ENCODE data around the gene COG4.

The COG4 gene

GRCh38 chr16:70478169-70478568 is 45.2 kb downstream of the COG4 start:
- Mint-ChIP-seq H3K9me3 (ENCODE audit: low read depth) (no peaks in the 10 kb centered on the region), H3K27me3 (no peaks in the 10 kb centered on the region), H3K4me1 (ENCODE audit: low read depth) (peaks cover 10% of the 10 kb centered on the region), H3K27ac (peak overlapping the region; percentile 88), H3K36me3 (no peaks in the 10 kb centered on the region), H3K4me3 (no peak overlapping the region)

DNA sequence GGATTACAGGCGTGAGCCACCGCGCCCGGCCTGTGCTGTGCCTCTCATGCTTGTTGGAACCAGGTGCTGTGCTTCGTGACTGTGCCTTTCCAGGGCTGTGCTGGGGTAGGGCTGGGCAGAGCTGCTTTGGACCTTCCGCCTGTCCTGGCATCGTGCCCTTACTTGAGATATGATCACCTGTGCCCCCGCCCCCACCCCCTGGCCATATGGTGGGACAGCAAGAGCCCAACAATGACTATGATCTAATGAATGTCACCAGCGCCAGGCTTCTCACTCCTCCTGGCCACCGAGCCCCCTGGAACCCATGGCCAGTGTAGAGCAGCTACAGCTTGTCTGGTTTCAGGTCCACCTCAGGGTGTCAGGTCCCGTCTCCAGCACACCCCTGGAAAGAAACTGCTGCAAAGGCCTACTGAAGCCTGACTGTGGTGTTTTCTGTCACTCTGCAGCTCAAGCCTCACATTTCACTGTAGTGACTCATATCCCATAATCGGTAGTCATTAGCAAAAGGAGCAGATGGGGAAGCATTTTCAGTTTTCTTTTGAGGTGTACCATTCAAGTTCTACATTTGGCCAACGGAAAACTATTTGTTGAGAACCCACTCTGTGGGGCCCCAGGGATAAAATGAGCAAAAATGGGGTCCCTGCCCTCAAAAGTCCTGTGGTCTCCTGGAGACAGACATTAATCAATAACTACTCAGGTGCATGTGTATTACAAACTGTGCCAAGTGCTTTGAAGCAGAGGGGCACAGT is 46.9 kb downstream of the COG4 start:
- peaks cover 10% of the 10 kb centered on the region for H3K4me1 Mint-ChIP-seq (ENCODE audit: low read depth)
- peak overlapping the region; percentile 35 for H3K4me3 Mint-ChIP-seq
- no peaks in the 10 kb centered on the region for H3K9me3 Mint-ChIP-seq (ENCODE audit: low read depth)
- H3K27me3 Mint-ChIP-seq: no peaks in the 10 kb centered on the region
- H3K27ac Mint-ChIP-seq: peak overlapping the region; percentile 91
- no peaks in the 10 kb centered on the region for H3K36me3 Mint-ChIP-seq

- Mint-ChIP-seq H3K27ac (peak overlapping the region; percentile 54), H3K27me3 (no peaks in the 10 kb centered on the region), H3K9me3 (ENCODE audit: low read depth) (no peaks in the 10 kb centered on the region), H3K4me3 (no peak overlapping the region), H3K36me3 (no peaks in the 10 kb centered on the region), H3K4me1 (ENCODE audit: low read depth) (peaks cover 10% of the 10 kb centered on the region)
Measured at GRCh38 chr16:70475054-70475871, 48.1 kb downstream of the COG4 start.

- Mint-ChIP-seq H3K4me3 (no peak overlapping the region), H3K27ac (no peak overlapping the region), H3K27me3 (no peaks in the 10 kb centered on the region), H3K36me3 (no peaks in the 10 kb centered on the region), H3K9me3 (ENCODE audit: low read depth) (no peaks in the 10 kb centered on the region), H3K4me1 (ENCODE audit: low read depth) (peaks cover 10% of the 10 kb centered on the region)
Measured at GRCh38 chr16:70474320-70475053, 48.9 kb downstream of the COG4 start.

- H3K4me1 Mint-ChIP-seq (ENCODE audit: low read depth): peaks cover 10% of the 10 kb centered on the region
- no peak overlapping the region for H3K27ac Mint-ChIP-seq
- H3K36me3 Mint-ChIP-seq: no peaks in the 10 kb centered on the region
- no peaks in the 10 kb centered on the region for H3K9me3 Mint-ChIP-seq (ENCODE audit: low read depth)
- no peak overlapping the region for H3K4me3 Mint-ChIP-seq
- H3K27me3 Mint-ChIP-seq: no peaks in the 10 kb centered on the region
Measured at GRCh38 chr16:70473446-70474319, 49.7 kb downstream of the COG4 start.

- no peak overlapping the region for H3K27ac Mint-ChIP-seq
- H3K4me1 Mint-ChIP-seq (ENCODE audit: low read depth): peaks cover 10% of the 10 kb centered on the region
- no peak overlapping the region for H3K4me3 Mint-ChIP-seq
- H3K36me3 Mint-ChIP-seq: no peaks in the 10 kb centered on the region
- no peaks in the 10 kb centered on the region for H3K27me3 Mint-ChIP-seq
- H3K9me3 Mint-ChIP-seq (ENCODE audit: low read depth): no peaks in the 10 kb centered on the region
Measured at GRCh38 chr16:70472786-70473433, 50.4 kb downstream of the COG4 start.

DNA sequence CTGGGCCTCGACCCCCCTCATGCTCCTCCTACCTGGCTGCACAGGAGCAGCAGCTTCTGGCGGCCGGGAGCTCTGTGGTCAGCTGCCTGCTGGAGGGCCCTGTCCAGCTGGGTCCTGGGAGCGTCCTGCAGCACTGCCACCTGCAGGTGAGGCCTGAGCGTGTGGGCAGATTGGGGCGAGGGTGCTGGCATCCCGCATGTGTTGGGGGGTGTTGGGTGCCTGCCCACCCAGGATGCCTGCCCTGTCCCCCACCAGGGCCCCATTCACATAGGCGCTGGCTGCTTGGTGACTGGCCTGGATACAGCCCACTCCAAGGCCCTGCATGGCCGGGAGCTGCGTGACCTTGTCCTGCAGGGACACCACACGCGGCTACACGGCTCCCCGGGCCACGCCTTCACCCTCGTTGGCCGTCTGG is 52.4 kb downstream of the COG4 start:
- H3K36me3 Mint-ChIP-seq: no peaks in the 10 kb centered on the region
- H3K4me3 Mint-ChIP-seq: no peak overlapping the region
- H3K9me3 Mint-ChIP-seq (ENCODE audit: low read depth): no peaks in the 10 kb centered on the region
- no peaks in the 10 kb centered on the region for H3K27me3 Mint-ChIP-seq
- no peak overlapping the region for H3K27ac Mint-ChIP-seq
- no peaks in the 10 kb centered on the region for H3K4me1 Mint-ChIP-seq (ENCODE audit: low read depth)

DNA sequence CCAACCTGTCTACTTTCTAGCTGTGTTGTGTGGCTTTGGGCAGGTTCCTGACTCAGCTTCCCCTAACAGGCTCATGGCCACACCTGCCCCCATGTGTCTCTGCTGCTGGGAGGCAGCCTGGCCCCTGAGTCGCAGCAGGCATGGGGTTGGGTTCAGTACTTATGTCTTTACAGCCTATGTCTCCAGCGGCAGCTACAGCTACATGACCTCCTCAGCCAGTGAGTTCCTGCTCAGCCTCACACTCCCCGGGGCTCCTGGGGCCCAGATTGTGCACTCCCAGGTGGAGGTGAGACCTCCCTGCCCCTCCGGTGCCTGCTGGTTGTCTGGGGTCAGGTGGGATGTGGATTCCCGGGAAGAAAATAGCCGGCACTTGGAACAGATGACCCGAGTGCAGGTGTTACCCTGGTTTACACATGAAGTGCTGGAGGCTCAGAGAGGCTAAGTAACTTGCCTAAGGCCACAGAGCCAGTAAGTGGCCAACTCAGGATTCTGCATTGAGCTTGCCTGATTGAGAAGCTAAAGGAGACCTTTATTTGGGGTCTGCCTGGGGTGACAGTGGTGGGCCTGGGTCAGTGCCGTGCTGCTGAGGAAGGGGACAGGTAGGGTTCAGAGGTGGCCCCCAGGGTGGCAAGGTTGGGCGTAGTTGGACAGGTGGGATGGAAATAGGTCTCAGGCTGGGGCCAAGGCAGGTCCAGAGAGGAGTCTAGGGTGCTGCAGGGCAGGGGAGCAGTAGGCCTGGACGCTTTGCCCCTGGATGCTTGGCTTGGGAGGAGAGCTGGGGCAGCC is 53.0 kb downstream of the COG4 start:
- Mint-ChIP-seq H3K27me3 (no peaks in the 10 kb centered on the region), H3K4me1 (ENCODE audit: low read depth) (no peaks in the 10 kb centered on the region), H3K9me3 (ENCODE audit: low read depth) (no peaks in the 10 kb centered on the region), H3K27ac (no peak overlapping the region), H3K4me3 (no peak overlapping the region), H3K36me3 (no peaks in the 10 kb centered on the region)

DNA sequence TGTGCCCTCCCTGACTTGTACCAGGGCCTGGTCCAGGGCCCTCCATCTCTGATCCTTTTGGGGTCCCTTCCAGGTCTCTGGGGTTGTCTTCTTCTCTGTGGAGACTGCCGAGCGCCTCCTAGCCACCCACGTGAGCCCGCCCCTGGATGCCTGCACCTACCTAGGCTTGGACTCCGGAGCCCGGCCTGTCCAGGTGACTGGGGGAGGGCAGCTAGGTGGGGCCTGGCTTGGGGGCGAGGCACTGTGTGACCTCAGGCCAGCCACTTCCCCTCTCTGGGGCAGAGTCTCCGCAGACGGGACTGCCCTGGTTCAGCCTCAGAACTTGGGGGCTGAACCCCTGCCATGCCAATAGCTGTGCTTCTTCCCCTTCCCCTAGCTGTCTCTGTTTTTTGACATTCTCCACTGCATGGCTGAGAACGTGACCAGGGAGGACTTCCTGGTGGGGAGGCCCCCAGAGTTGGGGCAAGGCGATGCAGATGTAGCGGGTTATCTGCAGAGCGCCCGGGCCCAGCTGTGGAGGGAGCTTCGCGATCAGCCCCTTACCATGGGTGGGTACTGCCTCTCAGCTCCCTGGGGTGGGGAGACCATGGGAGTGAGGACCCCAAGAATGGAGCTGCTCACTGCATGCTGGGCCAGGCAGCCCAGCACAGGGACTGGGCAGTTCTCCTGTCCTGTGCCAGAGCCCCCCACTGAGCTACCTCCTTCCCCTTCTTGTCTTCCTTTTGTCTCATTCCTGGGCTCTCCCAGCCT is 54.4 kb downstream of the COG4 start:
- Mint-ChIP-seq H3K27ac (no peak overlapping the region), H3K36me3 (no peaks in the 10 kb centered on the region), H3K27me3 (no peaks in the 10 kb centered on the region), H3K4me1 (ENCODE audit: low read depth) (no peaks in the 10 kb centered on the region), H3K4me3 (no peak overlapping the region), H3K9me3 (ENCODE audit: low read depth) (no peaks in the 10 kb centered on the region)

- H3K4me3 Mint-ChIP-seq: no peak overlapping the region
- H3K27me3 Mint-ChIP-seq: no peaks in the 10 kb centered on the region
- H3K27ac Mint-ChIP-seq: no peak overlapping the region
- no peaks in the 10 kb centered on the region for H3K4me1 Mint-ChIP-seq (ENCODE audit: low read depth)
- no peaks in the 10 kb centered on the region for H3K9me3 Mint-ChIP-seq (ENCODE audit: low read depth)
- H3K36me3 Mint-ChIP-seq: no peaks in the 10 kb centered on the region
Measured at GRCh38 chr16:70467608-70468007, 55.7 kb downstream of the COG4 start.

GRCh38 chr16:70467113-70467512 is 56.2 kb downstream of the COG4 start:
- Mint-ChIP-seq H3K36me3 (no peaks in the 10 kb centered on the region), H3K27me3 (no peaks in the 10 kb centered on the region), H3K4me1 (ENCODE audit: low read depth) (no peaks in the 10 kb centered on the region), H3K9me3 (ENCODE audit: low read depth) (no peaks in the 10 kb centered on the region), H3K4me3 (no peak overlapping the region), H3K27ac (no peak overlapping the region)

DNA sequence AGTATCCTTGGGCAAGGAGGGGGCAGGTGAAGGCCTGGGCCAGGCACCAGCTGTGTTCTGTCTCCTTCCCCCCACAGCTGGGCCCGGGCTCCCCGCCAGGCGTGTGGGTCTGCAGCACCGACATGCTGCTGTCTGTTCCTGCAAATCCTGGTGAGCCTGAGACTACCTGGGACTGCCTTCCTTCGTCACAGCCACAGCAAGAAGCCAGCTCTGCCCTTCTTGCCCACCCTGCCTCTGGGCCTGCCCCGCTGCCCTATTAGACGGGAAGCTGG is 56.6 kb downstream of the COG4 start:
- Mint-ChIP-seq H3K36me3 (peaks cover under 1% of the 10 kb centered on the region), H3K9me3 (ENCODE audit: low read depth) (no peaks in the 10 kb centered on the region)

More for the DNA sequence above, 56.6 kb downstream of the COG4 start:
- Mint-ChIP-seq H3K4me3 (no peak overlapping the region), H3K4me1 (ENCODE audit: low read depth) (no peaks in the 10 kb centered on the region), H3K27ac (no peak overlapping the region), H3K27me3 (no peaks in the 10 kb centered on the region)
